H1 (cell line): ENCODE data around the gene DIP2C. TPM values are rescaled to one million over a fixed set of nuclear protein-coding genes. Genes with fewer than 3 reads are reported as not detected.

Source experiments
- CHD2 ChIP-seq: IDR thresholded peaks from 2 replicates; pipeline ENCODE4 v1.6.1; 2012; ENCODE audit warnings: low read length, improper control_type of control experiment
- CTBP2 ChIP-seq: IDR thresholded peaks from 2 replicates; pipeline ENCODE4 v1.7.0; 2011; ENCODE audit warnings: borderline replicate concordance, mild to moderate bottlenecking, moderate library complexity, mixed read lengths, low read length; ENCODE audit not compliant: insufficient read depth, insufficient read length
- GABPA ChIP-seq: IDR thresholded peaks from 2 replicates; pipeline ENCODE4 v1.6.1; 2011; ENCODE audit warnings: mild to moderate bottlenecking, low read length, moderate library complexity, borderline replicate concordance; ENCODE audit not compliant: insufficient read depth
- RXRA ChIP-seq: IDR thresholded peaks from 2 replicates; pipeline ENCODE4 v1.6.1; 2011; ENCODE audit warnings: low read depth, mild to moderate bottlenecking, low read length, moderate library complexity; ENCODE audit not compliant: insufficient read depth
- SRF ChIP-seq: IDR thresholded peaks from 2 replicates; pipeline ENCODE4 v1.6.1; 2011; ENCODE audit warnings: mild to moderate bottlenecking, low read depth, low read length, moderate library complexity
- polyA plus RNA-seq, 7 experiments: library from polyadenylated mRNA; depleted of rRNA in 3 of 7; stranded (reverse) in 5 of 7; unstranded in 2 of 7; fragments of >200 nt in 5 of 7; fragments of 200-250 nt in 2 of 7; gene quantifications; 1 replicate in 5 of 7; 2 replicates in 1 of 7; 4 replicates in 1 of 7; pipeline versions ENCODE4 v1.2.1 to v1.2.3, GENCODE V29; 2011 to 2013; ENCODE audit warnings: missing spikeins in 2 of 7, mixed read lengths in 2 of 7
- total RNA-seq: library from RNA; stranded (reverse); fragmentation: NEBNext Ultra II Directional; extraction: Animal tissue kit (Norgen Biotek cat#: 25700); gene quantifications from 2 replicates; pipeline ENCODE4 v1.2.1, GENCODE V29; 2021
- TF ChIP-seq, protein P1 (sequence below): IDR thresholded peaks from 2 replicates; pipeline ENCODE4 v1.6.1; 2012; ENCODE audit warnings: low read length, inconsistent platforms
- TF ChIP-seq, protein P2 (sequence below): IDR thresholded peaks from 2 replicates; pipeline ENCODE4 v1.6.1; 2012; ENCODE audit warnings: inconsistent platforms

DIP2C gene
- total and polyA plus RNA-seq, 2 of the 8 experiments (the other 6 are each of a cell fraction or from before 2014, with no cell fraction given): 3.8 to 9.3 TPM

DNA sequence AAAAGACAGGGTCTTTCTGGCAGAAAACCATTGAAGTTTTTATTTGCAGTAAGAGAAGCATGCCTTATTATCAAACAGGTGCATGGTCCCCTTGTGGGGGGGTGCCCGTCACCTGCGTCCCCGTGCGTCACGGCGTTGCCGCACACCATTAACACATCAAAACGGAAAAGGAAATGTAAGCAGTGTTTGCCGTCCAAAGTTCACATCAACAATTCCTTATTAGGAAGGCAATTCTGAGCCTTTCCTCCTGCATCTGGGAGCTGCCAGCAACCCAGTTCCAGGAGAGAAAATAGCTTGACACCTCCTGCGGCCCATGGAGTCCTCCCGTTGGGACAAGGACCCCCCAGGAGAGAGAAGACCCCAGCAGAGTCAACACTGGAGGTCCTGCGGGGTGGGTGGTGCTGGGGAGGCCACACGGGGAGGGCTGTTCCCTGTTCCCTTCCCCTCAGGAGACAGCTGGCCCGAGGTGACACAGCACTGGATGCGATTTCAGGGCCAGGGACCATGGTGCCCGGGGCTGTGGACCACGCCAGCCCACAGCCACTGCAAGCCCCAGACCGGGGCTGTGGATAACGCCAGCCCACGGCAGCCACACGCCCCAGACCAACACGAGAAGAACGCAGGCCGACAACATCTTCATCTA, 39.5 kb downstream of the DIP2C start (continued):
- TF ChIP-seq, protein P1, sequence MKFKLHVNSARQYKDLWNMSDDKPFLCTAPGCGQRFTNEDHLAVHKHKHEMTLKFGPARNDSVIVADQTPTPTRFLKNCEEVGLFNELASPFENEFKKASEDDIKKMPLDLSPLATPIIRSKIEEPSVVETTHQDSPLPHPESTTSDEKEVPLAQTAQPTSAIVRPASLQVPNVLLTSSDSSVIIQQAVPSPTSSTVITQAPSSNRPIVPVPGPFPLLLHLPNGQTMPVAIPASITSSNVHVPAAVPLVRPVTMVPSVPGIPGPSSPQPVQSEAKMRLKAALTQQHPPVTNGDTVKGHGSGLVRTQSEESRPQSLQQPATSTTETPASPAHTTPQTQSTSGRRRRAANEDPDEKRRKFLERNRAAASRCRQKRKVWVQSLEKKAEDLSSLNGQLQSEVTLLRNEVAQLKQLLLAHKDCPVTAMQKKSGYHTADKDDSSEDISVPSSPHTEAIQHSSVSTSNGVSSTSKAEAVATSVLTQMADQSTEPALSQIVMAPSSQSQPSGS: no peak
- TF ChIP-seq, protein P2, sequence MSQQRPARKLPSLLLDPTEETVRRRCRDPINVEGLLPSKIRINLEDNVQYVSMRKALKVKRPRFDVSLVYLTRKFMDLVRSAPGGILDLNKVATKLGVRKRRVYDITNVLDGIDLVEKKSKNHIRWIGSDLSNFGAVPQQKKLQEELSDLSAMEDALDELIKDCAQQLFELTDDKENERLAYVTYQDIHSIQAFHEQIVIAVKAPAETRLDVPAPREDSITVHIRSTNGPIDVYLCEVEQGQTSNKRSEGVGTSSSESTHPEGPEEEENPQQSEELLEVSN: no peak
- TF ChIP-seq GABPA (no peak), RXRA (no peak), CHD2 (no peak), CTBP2 (no peak), SRF (no peak)
